Liver (tissue), 3 donors: ENCODE data around the gene BIN1.

Experiments
- GABPA ChIP-seq, 2 donors: IDR thresholded peaks in 1 of 2; conservative IDR thresholded peaks in 1 of 2; 2 replicates each; pipeline ENCODE4 v1.6.1; 2016; ENCODE audit warnings: antibody characterized with exemption in 2 of 2, mild to moderate bottlenecking in 1 of 2, moderate library complexity in 1 of 2
- RAD21 ChIP-seq, 2 donors: IDR thresholded peaks; 2 replicates each; pipeline ENCODE4 v1.6.1; 2016; ENCODE audit warnings: antibody characterized with exemption in 2 of 2, mild to moderate bottlenecking in 2 of 2
- REST ChIP-seq: IDR thresholded peaks from 2 replicates; pipeline ENCODE4 v1.6.1; 2016; ENCODE audit warnings: antibody characterized with exemption, mild to moderate bottlenecking
- SP1 ChIP-seq: IDR thresholded peaks from 2 replicates; pipeline ENCODE4 v1.6.1; 2018; ENCODE audit warnings: antibody characterized with exemption, mild to moderate bottlenecking
- TAF1 ChIP-seq: conservative IDR thresholded peaks from 2 replicates; pipeline ENCODE4 v1.6.1; 2016; ENCODE audit warnings: antibody characterized with exemption, mild to moderate bottlenecking
- ZBTB33 ChIP-seq: IDR thresholded peaks from 2 replicates; pipeline ENCODE4 v1.6.1; 2016; ENCODE audit warnings: antibody characterized with exemption
- TF ChIP-seq, protein P1 (sequence below): fragments of 150-350 bp; IDR thresholded peaks from 2 replicates; pipeline ENCODE4 v1.5.1; 2017; ENCODE audit warnings: improper control_type of control experiment, low read depth, low read length; ENCODE audit not compliant: missing input control
- TF ChIP-seq, protein P2 (sequence below): IDR thresholded peaks from 2 replicates; pipeline ENCODE4 v1.6.1; 2016; ENCODE audit warnings: antibody characterized with exemption
- donor health status: healthy.
- donor health status: healthy.

- TF ChIP-seq, protein P1, sequence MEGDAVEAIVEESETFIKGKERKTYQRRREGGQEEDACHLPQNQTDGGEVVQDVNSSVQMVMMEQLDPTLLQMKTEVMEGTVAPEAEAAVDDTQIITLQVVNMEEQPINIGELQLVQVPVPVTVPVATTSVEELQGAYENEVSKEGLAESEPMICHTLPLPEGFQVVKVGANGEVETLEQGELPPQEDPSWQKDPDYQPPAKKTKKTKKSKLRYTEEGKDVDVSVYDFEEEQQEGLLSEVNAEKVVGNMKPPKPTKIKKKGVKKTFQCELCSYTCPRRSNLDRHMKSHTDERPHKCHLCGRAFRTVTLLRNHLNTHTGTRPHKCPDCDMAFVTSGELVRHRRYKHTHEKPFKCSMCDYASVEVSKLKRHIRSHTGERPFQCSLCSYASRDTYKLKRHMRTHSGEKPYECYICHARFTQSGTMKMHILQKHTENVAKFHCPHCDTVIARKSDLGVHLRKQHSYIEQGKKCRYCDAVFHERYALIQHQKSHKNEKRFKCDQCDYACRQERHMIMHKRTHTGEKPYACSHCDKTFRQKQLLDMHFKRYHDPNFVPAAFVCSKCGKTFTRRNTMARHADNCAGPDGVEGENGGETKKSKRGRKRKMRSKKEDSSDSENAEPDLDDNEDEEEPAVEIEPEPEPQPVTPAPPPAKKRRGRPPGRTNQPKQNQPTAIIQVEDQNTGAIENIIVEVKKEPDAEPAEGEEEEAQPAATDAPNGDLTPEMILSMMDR = no peak
- TF ChIP-seq, protein P2, sequence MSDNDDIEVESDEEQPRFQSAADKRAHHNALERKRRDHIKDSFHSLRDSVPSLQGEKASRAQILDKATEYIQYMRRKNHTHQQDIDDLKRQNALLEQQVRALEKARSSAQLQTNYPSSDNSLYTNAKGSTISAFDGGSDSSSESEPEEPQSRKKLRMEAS = no peak
- no peak for TF ChIP-seq REST
- no peak for TF ChIP-seq ZBTB33
- no peak for TF ChIP-seq RAD21 (IDR thresholded peaks at IDR 0.05)
- TF ChIP-seq SP1 = no peak
- TF ChIP-seq TAF1 = no peak
- no peak for TF ChIP-seq GABPA (IDR thresholded peaks at IDR 0.05 in 1 of 2, conservative IDR thresholded peaks at IDR 0.05 in 1 of 2)
Measured at GRCh38 chr2:127097841-127098651, 8.9 kb downstream of the BIN1 start.
